PC-3 (cell line): ENCODE measurements around the gene RGS3. TPM values are rescaled to one million over a fixed set of nuclear protein-coding genes. Genes with fewer than 3 reads are reported as not detected.

Source experiments
- ATAC-seq: fragments of 200-7000 bp; cut with Tn5 transposase; 2 replicates; pipeline ENCODE4 v1.9.1; 2020; ENCODE audit warnings: mild to moderate bottlenecking, moderate library complexity
- BruUV-seq: library from RNA; stranded (reverse); fragments of 400-500 nt; replicated peaks from 2 replicates; lab custom pipeline; 2021; lab: Mats Ljungman, UMichigan
- CTCF ChIA-PET: fragments of 300-600 bp; sonication (Branson Sonifier 250); formaldehyde crosslinking; loops from one replicate; lab custom pipeline; 2022; ENCODE audit warnings: antibody characterized with exemption; lab: Charles Lee
- POLR2A ChIA-PET: fragments of 300-600 bp; sonication (Branson Sonifier 250); formaldehyde crosslinking; loops from one replicate; lab custom pipeline; 2022; ENCODE audit warnings: antibody characterized with exemption; ENCODE audit not compliant: unreplicated experiment; lab: Charles Lee
- DNase-seq: peaks from one replicate; pipeline ENCODE4 v3.0.0-alpha.2; 2015
- H2AFZ ChIP-seq: fragments of 300-600 bp; sonication (generic); 2 replicates; pipeline ENCODE4 v1.6.0; 2016; ENCODE audit warnings: antibody characterized with exemption, low read length
- H3F3A ChIP-seq: fragments of 300-600 bp; sonication (generic); one replicate; pipeline ENCODE4 v1.6.0; 2017; ENCODE audit warnings: antibody characterized with exemption, low read length, control low read depth, mild to moderate bottlenecking; ENCODE audit not compliant: unreplicated experiment
- H3K27ac ChIP-seq: fragments of 300-600 bp; sonication (generic); 2 replicates; pipeline ENCODE4 v1.5.1; 2016; ENCODE audit warnings: mild to moderate bottlenecking, low read length
- H3K27me3 ChIP-seq: fragments of 300-600 bp; sonication (generic); 2 replicates; pipeline ENCODE4 v1.6.1; 2016; ENCODE audit warnings: low read length, mixed read lengths
- H3K36me3 ChIP-seq: fragments of 300-600 bp; sonication (generic); 2 replicates; pipeline ENCODE4 v1.6.1; 2016; ENCODE audit warnings: low read depth, mixed run types, low read length, mixed read lengths
- H3K4me1 ChIP-seq: fragments of 300-600 bp; sonication (generic); 2 replicates; pipeline ENCODE4 v1.5.1; 2016; ENCODE audit warnings: low read length; ENCODE audit not compliant: insufficient read depth
- H3K4me2 ChIP-seq: fragments of 300-600 bp; sonication (generic); 2 replicates; pipeline ENCODE4 v1.6.0; 2016; ENCODE audit warnings: low read length
- H3K4me3 ChIP-seq: fragments of 300-600 bp; sonication (generic); 2 replicates; pipeline ENCODE4 v1.5.1; 2016; ENCODE audit warnings: mild to moderate bottlenecking, low read length, mixed read lengths
- H3K79me2 ChIP-seq: fragments of 300-600 bp; sonication (generic); 2 replicates; pipeline ENCODE4 v1.6.1; 2017; ENCODE audit warnings: low read length, mixed read lengths
- H3K9ac ChIP-seq: fragments of 300-600 bp; sonication (generic); 2 replicates; pipeline ENCODE4 v1.6.0; 2016; ENCODE audit warnings: mild to moderate bottlenecking, low read length
- H3K9me2 ChIP-seq: fragments of 300-600 bp; sonication (generic); replicated peaks from 2 replicates; pipeline ENCODE4 v1.6.1; 2016; ENCODE audit warnings: mixed run types, low read length, mixed read lengths
- H3K9me3 ChIP-seq: fragments of 300-600 bp; sonication (generic); 2 replicates; pipeline ENCODE4 v1.6.1; 2016; ENCODE audit warnings: low read length, mixed read lengths
- H4K20me1 ChIP-seq: fragments of 300-600 bp; sonication (generic); 2 replicates; pipeline ENCODE4 v1.6.1; 2016; ENCODE audit warnings: low read length, mixed read lengths
- EZH2 ChIP-seq: fragments of 300-600 bp; sonication (generic); IDR thresholded peaks from one replicate; pipeline ENCODE4 v1.6.1; 2017; ENCODE audit warnings: antibody characterized with exemption, mild to moderate bottlenecking, low read length; ENCODE audit not compliant: unreplicated experiment
- EZH2phosphoT487 ChIP-seq: fragments of 300-600 bp; sonication (generic); IDR thresholded peaks from 2 replicates; pipeline ENCODE4 v1.6.1; 2018; ENCODE audit warnings: mild to moderate bottlenecking, antibody characterized with exemption, low read length, borderline replicate concordance
- intact Hi-C: fragments of 100-400 bp; cut with micrococcal nuclease; formaldehyde crosslinking; loops from 2 replicates; pipeline ENCODE4 v1.9.0; 2023
- total RNA-seq: library from RNA; depleted of rRNA; stranded (reverse); fragments of >200 nt; gene quantifications from 2 replicates; pipeline ENCODE4 v1.2.3, GENCODE V29; 2014
- TF ChIP-seq, protein P1 (sequence below): fragments of 300-600 bp; sonication (generic); conservative IDR thresholded peaks from 2 replicates; pipeline ENCODE4 v1.5.1; 2017; ENCODE audit warnings: antibody characterized with exemption, low read depth, mild to moderate bottlenecking, low read length

The RGS3 gene
- total RNA-seq, 1 experiment from 2014 or later: 26.3 TPM

DNA sequence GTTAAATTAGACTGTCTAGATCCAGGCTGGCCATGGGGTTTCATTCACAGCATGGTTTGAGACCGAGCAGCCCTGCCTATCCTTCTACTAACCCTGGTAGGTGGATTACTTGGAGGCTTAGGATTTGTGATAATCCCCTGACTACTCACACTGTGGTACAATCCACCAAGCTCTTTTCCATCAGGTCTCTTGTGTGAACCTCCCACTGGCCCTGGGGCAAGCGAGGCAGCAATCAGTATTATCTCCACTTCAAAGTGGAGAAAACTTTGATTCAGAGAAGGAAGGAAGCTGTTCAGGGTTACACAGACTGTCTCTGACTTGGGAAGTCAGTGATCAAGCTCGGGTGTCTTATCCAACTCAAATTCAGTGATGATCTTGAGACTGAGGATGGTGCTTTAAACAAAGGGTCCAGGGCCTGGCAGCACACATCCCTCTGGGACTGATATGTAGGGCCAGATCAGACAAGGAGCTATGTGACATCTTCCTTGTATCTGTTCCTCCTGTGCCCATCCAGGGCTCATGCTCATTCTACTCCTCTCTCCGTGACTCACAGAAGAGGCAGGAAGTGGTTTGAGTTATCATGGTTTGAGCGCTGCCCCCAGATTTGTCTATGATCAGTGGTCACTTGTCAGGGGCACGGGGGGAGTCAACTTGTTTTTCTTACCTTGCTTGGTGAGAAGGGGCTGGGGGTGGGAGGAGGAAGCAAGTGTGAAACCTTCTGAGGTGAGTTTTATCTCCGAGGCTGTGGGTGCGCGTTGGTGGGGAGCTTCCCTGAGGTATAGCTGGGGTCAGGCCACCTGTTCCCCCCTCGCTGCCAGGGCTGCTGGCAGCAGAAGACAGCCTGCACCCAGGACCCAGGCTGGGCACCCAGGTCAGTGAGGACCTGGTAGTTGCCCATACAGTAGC lies 48.6 kb downstream of the RGS3 start:
- ATAC-seq (no peak), DNase-seq (no peak)
- ChIA-PET CTCF (no interaction called here), POLR2A (no interaction called here)
- no peak overlapping the region for H3K4me2 ChIP-seq
- peaks cover 14% of the 10 kb centered on the region; the same call in 1 of the 2 replicates for H3K36me3 ChIP-seq
- H4K20me1 ChIP-seq: no peaks in the 10 kb centered on the region
- no peaks in the 10 kb centered on the region for H3F3A ChIP-seq
- H3K9me3 ChIP-seq: no peaks in the 10 kb centered on the region
- H3K4me3 ChIP-seq: no peak overlapping the region
- no peaks in the 10 kb centered on the region for H3K9me2 ChIP-seq
- no peaks in the 10 kb centered on the region for H3K27me3 ChIP-seq
- no TSS peak for BruUV-seq
- no peaks in the 10 kb centered on the region for H3K79me2 ChIP-seq
- no peak overlapping the region for H3K27ac ChIP-seq
- intact Hi-C loops: no loop called here
- TF ChIP-seq EZH2phosphoT487: no peak
- TF ChIP-seq, protein P1, sequence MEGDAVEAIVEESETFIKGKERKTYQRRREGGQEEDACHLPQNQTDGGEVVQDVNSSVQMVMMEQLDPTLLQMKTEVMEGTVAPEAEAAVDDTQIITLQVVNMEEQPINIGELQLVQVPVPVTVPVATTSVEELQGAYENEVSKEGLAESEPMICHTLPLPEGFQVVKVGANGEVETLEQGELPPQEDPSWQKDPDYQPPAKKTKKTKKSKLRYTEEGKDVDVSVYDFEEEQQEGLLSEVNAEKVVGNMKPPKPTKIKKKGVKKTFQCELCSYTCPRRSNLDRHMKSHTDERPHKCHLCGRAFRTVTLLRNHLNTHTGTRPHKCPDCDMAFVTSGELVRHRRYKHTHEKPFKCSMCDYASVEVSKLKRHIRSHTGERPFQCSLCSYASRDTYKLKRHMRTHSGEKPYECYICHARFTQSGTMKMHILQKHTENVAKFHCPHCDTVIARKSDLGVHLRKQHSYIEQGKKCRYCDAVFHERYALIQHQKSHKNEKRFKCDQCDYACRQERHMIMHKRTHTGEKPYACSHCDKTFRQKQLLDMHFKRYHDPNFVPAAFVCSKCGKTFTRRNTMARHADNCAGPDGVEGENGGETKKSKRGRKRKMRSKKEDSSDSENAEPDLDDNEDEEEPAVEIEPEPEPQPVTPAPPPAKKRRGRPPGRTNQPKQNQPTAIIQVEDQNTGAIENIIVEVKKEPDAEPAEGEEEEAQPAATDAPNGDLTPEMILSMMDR: no peak
- TF ChIP-seq EZH2: no peak
- no peak overlapping the region for H2AFZ ChIP-seq
- H3K4me1 ChIP-seq: no peaks in the 10 kb centered on the region
- no peak overlapping the region for H3K9ac ChIP-seq

DNA sequence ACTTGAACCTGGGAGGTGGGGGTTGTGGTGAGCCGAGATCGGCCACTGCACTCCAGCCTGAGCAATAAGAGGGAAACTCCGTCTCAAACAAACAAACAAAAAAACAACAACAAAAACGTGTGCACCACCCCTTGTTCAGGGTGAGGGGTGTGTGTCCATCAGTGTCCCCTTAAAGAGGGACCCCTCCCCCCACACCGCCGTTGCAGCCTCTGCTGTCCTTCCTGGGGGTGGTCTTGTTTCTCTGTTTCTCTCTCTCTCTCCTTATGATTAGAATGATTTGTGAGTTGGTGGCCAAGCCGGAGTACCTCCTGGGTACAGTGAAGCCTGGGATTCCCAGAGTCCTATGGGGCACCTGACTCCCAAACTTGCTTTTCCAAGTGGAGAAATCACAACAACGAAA lies 49.6 kb downstream of the RGS3 start:
- Histone ChIP-seq H4K20me1 (no peaks in the 10 kb centered on the region), H3K9me3 (no peaks in the 10 kb centered on the region), H3K9me2 (no peaks in the 10 kb centered on the region), H3K36me3 (peaks cover 9% of the 10 kb centered on the region; the same call in 1 of the 2 replicates), H3K4me2 (no peak overlapping the region), H3K4me3 (no peak overlapping the region), H3K9ac (no peak overlapping the region), H3K27ac (no peak overlapping the region), H3K4me1 (no peaks in the 10 kb centered on the region), H3K79me2 (no peaks in the 10 kb centered on the region), H3F3A (no peaks in the 10 kb centered on the region), H2AFZ (no peak overlapping the region), H3K27me3 (no peaks in the 10 kb centered on the region)
- POLR2A ChIA-PET: no interaction called here
- DNase-seq (no peak), ATAC-seq (no peak)
- CTCF ChIA-PET: no interaction called here
- TF ChIP-seq EZH2 (no peak), EZH2phosphoT487 (no peak)
- TF ChIP-seq, protein P1: no peak
- no TSS peak for BruUV-seq
- intact Hi-C loops: no loop called here

DNA sequence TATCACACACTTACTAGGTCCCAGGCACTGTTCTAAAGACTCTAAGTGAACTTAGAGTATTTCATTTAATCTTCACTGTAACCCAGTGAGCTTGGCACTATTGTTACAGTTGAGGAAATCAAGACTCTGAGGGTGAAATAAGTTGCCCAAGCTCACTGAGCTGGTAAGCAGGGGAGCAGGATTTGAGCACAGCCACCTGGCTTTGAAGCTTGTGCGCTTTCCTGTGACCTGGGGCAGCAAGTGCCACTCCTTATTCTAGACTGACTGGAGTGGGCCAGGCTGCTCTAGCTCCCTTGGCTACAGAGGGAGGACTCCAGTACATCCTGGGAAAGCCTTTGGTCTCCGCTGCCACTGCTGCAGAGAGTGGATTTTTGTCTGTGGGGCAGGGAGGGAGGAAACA lies 50.0 kb downstream of the RGS3 start:
- ChIA-PET CTCF (no interaction called here), POLR2A (no interaction called here)

More for the DNA sequence above, 50.0 kb downstream of the RGS3 start:
- intact Hi-C loops: no loop called here
- H3K27me3 ChIP-seq: no peaks in the 10 kb centered on the region
- no peaks in the 10 kb centered on the region for H3K4me1 ChIP-seq
- no peaks in the 10 kb centered on the region for H4K20me1 ChIP-seq
- no peak for DNase-seq
- no peak overlapping the region for H3K4me3 ChIP-seq
- no peak overlapping the region for H3K27ac ChIP-seq
- peaks cover 5% of the 10 kb centered on the region; the same call in 1 of the 2 replicates for H3K36me3 ChIP-seq
- no peaks in the 10 kb centered on the region for H3K9me3 ChIP-seq
- BruUV-seq: no TSS peak
- no peak for TF ChIP-seq EZH2
- TF ChIP-seq EZH2phosphoT487: no peak
- TF ChIP-seq, protein P1: no peak
- H3F3A ChIP-seq: no peaks in the 10 kb centered on the region
- no peaks in the 10 kb centered on the region for H3K79me2 ChIP-seq
- H3K4me2 ChIP-seq: no peak overlapping the region
- no peaks in the 10 kb centered on the region for H3K9me2 ChIP-seq
- no peak overlapping the region for H2AFZ ChIP-seq
- no peak for ATAC-seq
- H3K9ac ChIP-seq: no peak overlapping the region
